GM12875 (cell line): ENCODE measurements around the gene ACTRT3.

ENCODE experiments used
- H3K4me3 ChIP-seq: one replicate; pipeline ENCODE4 v1.5.1; 2011; ENCODE audit warnings: low read depth, low read length, control low read depth
- TF ChIP-seq, protein P1 (sequence below): IDR thresholded peaks from 2 replicates; pipeline ENCODE4 v1.5.1; 2011; ENCODE audit warnings: low read depth, mild to moderate bottlenecking, control low read depth, inconsistent platforms, low read length, moderate library complexity, borderline replicate concordance; ENCODE audit not compliant: insufficient read depth

Gene ACTRT3

DNA sequence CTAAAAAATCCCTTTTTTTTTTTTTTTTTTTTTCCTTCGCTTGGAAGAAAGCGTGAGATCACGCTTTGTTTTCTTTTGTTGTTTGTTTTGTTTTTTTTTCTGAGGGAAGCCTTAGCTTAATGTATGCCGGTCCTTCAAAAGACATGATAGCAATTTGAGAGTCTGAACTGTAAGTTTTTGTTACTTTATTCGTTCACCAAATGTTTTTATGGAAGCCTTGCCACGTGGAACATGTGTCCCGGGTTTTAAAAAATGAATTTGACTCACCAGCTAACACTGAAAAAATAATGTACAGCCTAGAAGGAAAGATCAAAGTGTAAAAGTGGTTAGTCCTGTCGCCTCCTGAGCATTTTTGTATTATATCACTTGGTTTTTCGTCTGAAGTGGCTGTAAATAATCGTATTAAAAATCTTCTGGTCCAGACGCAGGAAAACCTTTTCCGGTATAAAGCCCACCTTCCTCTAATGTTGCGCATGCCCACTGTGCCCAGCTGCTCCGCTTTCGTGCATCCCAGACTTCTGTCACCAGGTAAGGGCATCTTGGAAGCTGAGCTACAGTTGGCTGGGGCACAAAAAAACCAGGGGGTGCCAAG, 3.0 kb upstream of the ACTRT3 start:
- peak overlapping the region; percentile 92 for H3K4me3 ChIP-seq
- TF ChIP-seq, protein P1, sequence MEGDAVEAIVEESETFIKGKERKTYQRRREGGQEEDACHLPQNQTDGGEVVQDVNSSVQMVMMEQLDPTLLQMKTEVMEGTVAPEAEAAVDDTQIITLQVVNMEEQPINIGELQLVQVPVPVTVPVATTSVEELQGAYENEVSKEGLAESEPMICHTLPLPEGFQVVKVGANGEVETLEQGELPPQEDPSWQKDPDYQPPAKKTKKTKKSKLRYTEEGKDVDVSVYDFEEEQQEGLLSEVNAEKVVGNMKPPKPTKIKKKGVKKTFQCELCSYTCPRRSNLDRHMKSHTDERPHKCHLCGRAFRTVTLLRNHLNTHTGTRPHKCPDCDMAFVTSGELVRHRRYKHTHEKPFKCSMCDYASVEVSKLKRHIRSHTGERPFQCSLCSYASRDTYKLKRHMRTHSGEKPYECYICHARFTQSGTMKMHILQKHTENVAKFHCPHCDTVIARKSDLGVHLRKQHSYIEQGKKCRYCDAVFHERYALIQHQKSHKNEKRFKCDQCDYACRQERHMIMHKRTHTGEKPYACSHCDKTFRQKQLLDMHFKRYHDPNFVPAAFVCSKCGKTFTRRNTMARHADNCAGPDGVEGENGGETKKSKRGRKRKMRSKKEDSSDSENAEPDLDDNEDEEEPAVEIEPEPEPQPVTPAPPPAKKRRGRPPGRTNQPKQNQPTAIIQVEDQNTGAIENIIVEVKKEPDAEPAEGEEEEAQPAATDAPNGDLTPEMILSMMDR, result no peak

DNA sequence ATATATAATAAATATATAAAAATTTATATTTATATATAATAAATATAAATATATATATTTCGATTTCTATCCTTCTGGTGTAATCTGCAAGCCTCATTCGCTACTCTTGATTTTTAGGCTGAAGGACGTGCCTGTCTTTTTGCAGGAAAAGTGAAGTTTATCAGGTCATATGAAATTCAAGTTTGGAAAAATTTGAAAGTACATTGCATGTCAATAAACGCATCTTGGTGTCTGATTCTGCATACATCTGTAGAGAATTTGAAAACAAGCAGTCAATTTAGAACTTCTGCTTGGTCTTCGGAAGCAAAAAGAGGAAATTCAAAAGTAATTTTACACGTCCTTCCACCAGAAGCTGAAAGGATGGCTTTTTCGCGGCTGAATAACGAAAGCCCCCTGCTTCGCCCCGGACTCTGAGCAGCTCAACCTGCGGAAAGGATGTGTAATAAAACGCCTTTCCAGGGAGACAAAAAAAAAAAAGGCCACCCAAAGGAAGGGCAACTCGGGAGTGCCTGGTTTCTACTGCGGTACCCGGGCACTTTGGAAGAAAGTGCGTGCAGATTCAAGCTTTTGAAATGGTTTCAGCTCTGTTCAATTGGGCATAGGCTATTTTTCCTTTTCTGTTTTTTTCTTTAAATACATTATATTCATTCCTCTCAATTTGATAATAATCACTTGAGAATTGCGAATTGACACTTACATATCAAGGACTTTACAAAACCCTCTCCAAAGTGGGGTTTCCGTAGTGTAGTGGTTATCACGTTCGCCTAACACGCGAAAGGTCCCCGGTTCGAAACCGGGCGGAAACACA, 2.3 kb upstream of the ACTRT3 start:
- TF ChIP-seq, protein P1, result no peak
- peak overlapping the region; percentile 63 for H3K4me3 ChIP-seq

DNA sequence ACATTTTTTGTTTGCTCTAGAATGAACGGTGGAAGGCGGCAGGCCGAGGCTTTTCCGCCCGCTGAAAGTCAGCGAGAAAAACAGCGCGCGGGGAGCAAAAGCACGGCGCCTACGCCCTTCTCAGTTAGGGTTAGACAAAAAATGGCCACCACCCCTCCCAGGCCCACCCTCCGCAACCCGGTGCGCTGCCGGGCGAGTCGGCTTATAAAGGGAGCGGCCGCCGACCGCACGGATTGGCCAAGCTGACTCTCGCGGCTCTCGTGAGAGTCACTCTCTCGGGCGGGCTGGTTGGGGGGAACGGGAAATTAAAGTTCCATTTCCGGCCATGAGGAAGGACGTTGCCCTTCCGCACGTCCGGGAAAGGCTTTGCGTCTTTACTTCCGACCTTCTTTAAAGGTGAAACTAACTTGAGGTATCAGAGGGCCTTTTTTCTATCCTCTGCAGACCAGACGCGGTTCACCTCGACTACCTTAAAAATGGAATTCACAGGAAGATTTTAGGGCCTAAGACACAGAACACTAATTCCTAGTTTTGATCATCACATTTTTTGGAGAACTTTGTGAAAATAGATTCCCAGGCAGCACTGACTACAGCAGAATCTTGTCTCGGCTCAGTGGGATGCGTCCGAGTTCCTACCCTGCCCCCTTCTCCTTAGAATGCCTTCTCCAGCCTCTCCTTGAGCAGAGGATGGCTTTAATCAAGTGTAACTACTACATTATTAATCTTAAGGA, 4.3 kb downstream of the ACTRT3 start, which contains the start of gene TERC:
TERC (minus strand) TSS at position 179 of the 731 bp plus-strand sequence.
- TF ChIP-seq, protein P1, result no peak
- H3K4me3 ChIP-seq, result peak within 1 kb of the TSS; percentile 91

DNA sequence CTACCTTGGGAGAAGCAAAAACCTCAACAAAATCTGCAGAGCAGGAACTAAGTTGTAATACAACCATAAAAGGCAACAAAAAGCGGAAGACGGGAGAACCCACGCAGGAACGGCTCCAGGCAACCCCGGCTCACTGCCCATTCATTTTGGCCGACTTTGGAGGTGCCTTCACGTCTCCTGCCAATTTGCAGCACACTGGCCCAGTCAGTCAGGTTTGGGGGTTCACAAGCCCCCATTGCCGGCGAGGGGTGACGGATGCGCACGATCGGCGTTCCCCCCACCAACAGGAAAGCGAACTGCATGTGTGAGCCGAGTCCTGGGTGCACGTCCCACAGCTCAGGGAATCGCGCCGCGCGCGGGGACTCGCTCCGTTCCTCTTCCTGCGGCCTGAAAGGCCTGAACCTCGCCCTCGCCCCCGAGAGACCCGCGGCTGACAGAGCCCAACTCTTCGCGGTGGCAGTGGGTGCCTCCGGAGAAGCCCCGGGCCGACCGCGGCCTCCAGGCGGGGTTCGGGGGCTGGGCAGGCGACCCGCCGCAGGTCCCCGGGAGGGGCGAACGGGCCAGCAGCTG, 5.0 kb downstream of the ACTRT3 start:
- peak overlapping the region; percentile 91 for H3K4me3 ChIP-seq
- TF ChIP-seq, protein P1, result no peak

DNA sequence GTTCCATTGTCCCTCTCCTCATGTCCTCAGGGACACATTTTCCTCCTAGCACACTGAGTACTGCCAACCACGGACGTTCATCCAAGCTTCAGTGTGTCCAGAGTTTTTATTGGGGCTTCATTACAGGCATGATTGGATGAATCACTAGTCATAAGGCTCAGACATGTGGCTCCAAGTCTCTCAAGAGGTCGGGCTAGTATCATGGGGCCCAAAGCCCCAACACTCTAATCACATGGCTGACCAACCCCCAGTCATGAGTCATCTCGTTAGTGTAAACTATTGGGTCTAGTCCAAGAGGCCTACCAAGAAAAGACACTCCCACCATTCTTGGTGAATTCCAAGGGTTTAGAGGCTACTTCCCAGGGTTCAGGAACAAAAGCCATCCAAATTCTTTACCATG, 8.9 kb downstream of the ACTRT3 start:
- TF ChIP-seq, protein P1, result no peak
- H3K4me3 ChIP-seq, result no peak overlapping the region

DNA sequence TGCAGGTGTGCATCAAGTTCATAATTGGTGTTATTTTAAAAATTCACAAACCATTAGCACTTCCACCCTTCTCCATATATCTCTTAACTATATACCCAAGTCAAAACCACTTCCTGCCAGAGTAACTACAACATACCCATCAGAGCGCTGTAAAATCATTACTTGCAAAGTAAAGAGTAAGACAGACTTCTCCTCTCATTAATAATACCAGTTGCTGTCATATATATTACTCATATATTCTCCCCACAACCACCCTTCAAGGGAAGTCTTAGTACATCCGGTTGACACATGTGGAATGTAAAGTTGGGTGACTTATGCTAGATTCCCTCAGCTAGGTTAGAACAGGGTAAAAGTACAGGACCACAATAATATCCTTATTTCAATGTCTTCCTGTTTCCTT, 10.1 kb downstream of the ACTRT3 start:
- TF ChIP-seq, protein P1, result no peak

More for the DNA sequence above, 10.1 kb downstream of the ACTRT3 start:
- no peak overlapping the region for H3K4me3 ChIP-seq
